ENCODE results near the gene TMEM218. TPM values are rescaled to one million over a fixed set of nuclear protein-coding genes. Genes with fewer than 3 reads are reported as not detected.
A peak's percentile ranks its signal among the peaks of the same experiment; 100 is the strongest.

The TMEM218 gene
- 6.7 TPM for total RNA-seq
- long read RNA-seq = 0 reads

DNA sequence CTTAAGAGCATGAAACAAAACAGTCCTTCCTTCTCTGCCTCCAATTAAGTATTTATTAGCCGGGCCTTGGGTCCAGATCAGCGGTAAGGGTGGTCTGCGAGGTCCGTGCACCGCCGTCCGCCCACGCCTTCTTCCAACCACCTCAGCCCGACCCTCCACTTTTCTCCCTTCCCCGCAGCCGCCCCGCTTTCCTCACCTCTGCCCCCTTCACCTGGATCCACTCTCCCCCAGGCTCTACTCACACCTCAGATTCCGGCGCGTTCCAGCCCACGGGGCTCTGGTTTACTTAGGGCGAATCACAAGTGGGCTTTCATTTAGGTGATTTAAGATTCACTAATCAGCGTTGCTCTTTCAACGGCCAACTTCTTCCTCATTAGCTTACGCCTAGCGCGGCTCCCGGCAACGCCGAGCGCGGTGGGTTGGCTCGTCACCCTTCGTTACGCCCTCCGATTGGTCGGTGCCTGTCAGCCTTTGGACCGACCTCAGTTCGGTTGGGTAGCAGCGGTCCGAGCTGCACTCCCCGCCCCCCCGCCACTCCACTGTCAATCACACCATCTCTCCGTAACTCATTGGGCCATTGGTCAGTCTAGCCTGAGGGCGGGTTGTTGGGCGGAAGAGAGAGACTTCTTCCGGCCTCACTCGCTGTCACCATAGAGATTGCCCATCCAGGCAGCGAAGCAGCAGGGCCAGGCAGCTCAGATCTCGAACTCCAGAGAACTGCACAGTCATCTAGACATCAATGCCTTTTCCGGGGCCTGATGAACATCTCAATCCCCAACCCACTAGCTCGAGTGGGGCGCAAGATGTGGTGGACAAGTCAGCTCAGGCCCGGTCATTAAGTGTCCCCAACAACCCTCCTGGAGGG is at the start of gene TMEM218:
TSS of gene TMEM218 (minus strand) at position 284 of the 865 bp plus-strand sequence. CDS start 9,385 bp downstream, outside the sequence.
- intact Hi-C loops (cut with DNase I) = loop anchor here (10.0 kb wide), 1 partner anchor 313 kb away; no protein-coding TSS in a partner anchor
- ATAC-seq (ENCODE audit: poor library complexity) (peak; percentile 100), DNase-seq (peak; percentile 99)

DNA sequence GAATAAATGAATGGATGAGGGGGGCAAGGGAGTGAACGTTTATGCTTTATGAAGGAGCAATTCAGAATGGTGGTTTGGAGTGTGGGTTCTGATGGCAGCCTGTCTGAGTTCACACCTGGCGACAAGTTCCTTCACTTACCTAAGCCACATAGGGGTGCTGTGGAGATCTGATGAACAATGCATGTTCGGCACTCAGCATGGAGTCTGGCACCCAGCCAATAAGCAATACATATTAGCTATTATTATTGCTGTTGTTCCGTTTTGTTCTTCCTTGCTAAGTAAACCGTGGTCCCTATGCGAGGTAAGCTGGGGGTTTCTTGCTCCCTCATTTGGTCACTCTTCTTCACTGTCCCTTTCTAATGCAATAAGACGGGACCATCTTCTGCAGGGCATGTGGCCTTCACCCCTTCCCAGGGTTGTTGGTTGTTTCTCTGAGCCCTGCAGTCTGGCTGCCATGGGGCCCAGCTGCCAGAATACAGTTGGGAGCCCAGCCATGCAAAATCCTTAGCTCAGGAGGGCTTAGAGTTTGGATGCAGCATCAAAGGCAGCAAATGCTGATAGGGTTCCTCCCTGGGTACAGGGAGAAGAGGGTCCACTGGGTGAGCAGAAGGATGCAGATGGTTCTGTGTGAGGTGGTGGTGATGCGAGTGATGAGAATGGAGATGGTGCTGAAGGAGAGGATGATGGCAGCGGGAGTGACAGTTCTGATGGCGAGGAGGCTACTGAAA is 46.7 kb upstream of the TMEM218 start:
- DNase-seq = no peak

DNA sequence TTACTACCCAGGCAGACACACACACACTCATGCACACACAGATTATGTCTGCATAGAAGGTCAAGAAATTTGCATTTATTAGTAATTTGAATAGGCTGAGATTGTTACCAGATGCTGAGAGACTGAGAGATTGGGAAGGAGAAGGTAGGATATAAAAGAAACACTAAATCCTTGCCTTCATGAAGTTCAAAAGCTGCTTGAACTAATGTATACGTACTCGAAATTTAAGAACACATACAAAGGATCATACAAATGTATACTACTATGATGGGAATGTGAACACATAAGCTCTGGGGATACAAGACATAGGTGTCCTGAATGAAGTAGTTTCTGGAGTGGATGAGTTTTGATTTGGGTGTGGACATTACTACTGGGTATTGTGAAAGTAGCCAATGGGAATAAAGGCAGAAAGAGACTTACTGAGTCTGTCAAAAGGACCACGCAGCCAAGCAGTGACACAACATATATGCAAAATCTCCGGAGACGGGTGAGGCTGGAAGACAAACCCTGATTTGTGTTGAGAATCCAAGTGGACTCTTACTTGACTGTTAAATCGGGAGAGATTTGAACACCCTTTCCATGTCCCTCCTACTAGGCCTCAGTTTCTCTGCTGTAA is 45.8 kb upstream of the TMEM218 start:
- intact Hi-C loops (cut with DNase I) = no loop called here
- no peak for ATAC-seq (ENCODE audit: poor library complexity)
- DNase-seq = no peak

More for the DNA sequence above, 46.7 kb upstream of the TMEM218 start:
- intact Hi-C loops (cut with DNase I) = no loop called here
- ATAC-seq (ENCODE audit: poor library complexity) = no peak

DNA sequence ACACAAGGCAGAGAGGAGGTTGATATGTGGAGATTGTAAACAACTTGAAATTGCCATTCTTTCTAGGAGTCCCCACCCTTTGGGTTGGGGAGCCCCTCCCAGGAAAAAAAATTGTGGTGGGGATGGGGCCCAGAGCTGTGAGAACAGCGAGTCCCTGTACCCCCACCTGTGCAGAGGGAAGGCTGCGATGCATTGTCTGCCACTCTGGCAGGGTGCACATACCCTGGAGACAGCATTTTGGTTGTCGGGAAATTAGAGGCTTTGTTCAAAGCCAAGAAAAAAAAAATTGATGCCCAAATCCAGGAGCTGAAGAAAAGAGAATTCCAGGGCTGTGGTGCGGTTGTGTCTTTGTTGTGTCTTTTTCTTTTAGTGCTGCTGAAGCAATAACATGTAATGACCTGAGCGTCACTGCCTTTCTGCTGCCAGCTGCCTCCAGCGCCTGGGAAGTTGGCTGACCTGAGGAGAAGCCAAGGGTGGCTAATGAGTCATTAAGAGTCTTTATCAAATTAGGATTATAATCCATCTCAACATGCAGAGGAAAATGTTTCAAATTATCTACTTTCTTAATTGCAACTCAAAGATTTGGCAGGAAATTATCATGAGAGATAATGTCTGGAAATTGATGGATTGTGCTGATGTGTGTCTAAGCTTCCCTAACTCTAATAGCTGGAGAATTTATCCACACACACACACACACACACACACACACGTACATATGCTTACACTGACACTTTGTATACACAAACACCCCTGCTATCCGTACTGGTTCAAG is 45.1 kb upstream of the TMEM218 start:
- no peak for DNase-seq
- intact Hi-C loops (cut with DNase I) = no loop called here
- ATAC-seq (ENCODE audit: poor library complexity) = no peak

DNA sequence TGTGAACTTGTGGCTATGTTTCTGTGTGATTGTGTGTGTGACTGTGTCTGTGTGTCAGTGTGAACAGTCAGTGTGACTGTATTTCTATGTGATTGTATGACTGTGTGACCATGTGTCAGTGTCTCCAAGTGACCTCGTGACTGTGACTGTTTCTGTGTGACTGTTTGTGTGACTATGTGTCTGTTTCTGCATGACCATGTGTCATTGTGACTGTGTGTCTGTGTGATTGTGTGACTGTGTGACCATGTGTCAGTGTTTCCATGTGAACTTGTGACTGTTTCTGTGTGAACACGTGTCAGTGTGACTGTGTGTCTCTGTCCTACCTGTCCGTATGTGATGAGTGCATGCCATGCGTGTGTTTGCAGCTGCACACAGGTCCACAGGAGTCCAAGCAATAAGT is 44.3 kb upstream of the TMEM218 start:
- DNase-seq (no peak), ATAC-seq (ENCODE audit: poor library complexity) (no peak)
- intact Hi-C loops (cut with DNase I) = no loop called here

DNA sequence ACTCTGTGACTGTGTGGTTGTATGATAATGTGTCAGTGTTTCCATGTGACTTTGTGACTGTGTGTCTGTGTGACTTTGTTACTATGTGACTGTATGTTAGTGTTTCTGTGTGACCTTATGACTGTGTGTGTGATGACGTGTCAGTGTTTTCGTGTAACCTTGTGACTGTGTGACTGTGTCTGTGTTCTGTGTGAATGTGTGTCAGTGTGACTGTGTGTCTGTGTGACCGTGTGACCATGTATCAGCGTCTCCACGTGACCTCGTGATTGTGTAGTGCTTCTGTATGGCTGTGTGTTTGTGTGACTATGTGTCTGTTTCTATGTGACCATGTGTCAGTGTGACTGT is 43.6 kb upstream of the TMEM218 start:
- intact Hi-C loops (cut with DNase I) = no loop called here
- no peak for DNase-seq
- ATAC-seq (ENCODE audit: poor library complexity) = no peak

DNA sequence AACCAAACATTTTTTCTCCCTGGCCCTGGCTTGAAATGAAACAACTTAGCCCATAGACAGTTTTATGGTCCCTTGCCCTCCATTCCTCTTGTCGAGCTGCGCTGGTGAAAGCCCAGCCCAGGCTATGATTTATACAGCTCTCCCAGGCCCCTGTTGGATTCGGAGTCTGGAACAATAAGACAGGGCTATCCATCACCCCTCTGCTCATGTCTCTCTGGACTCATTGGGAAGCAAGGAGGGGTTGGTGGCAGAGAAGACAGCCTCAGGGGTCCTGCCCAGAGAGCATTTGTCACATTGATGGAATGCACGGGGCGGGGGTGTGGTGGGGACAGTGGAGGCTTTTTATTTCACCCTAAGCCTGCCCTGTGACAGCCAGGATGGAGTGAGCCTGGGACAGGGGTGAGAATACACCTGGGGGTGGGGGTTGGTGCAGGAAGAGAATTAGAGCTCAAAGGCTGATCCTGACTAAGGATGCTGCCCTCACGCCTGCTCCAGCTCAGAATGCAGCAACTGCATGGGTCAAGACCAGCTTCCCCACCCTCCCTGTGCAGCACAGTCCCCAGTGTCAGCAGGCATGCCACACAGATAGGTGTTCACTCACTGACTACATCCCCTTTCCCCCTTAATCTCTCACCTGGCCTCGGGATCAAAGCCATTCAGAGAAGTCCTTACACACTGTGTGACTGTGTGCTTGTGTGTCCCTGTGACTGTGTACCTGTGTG is 43.1 kb upstream of the TMEM218 start:
- intact Hi-C loops (cut with DNase I) = no loop called here
- ATAC-seq (ENCODE audit: poor library complexity) (no peak), DNase-seq (no peak)

DNA sequence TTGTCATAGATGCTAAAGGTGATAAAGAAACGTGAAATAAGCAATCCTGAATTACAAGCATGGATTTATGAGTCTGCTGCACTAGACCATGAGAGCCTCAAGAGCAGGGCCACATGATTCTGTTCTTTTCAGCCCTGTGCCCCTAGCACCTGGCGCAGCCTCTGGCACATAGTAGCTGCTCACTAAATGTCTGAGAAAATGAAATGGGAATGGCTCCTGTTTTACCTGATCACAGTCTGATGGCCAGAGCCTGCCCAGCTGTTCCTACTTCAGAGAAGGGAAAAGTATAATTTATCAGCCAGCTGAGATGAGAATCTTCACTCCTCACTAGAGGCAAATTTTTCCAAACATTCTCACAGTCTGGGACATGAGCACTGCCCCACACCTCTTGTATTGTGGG is 42.4 kb upstream of the TMEM218 start:
- intact Hi-C loops (cut with DNase I) = no loop called here
- DNase-seq (no peak), ATAC-seq (ENCODE audit: poor library complexity) (no peak)

DNA sequence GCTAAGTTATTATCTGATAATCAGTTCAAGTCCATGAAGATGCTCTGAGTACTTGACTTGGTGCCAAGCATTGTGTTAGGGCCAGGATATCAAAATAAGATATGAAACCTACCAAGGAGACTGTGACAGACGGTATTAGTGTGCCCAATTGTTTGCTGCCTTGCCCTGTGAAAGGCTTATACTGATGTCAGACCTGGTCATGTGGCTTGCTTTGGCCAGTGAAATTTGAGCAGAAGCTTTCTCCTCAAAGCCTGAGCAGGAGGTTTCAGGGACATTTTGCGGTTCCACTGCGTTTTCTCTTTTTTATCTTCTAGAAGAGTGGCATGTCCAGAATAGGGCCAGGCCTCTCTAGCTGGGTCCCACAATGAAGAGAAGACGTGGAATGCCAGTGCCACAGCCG is 37.3 kb upstream of the TMEM218 start:
- ATAC-seq (ENCODE audit: poor library complexity) (no peak), DNase-seq (no peak)
- intact Hi-C loops (cut with DNase I) = no loop called here

DNA sequence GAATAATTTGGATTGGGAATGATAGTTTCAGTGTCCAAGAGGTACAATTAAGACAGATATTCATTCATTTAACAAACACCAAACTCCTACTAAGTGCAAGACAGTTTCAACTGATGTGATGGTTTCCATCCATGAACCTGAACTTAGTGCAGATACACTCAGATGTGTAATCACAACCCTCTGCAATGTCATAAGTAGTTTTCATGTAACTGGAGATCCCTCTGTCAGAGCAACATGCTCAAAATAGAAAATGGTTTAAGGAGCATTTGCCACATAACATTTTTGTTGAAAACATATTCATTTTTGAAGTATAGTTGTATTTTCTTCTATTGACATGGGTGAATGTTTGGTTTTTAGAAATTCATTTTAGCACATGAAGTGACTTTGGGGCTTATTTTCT is 36.6 kb upstream of the TMEM218 start:
- intact Hi-C loops (cut with DNase I) = no loop called here
- no peak for ATAC-seq (ENCODE audit: poor library complexity)
- no peak for DNase-seq

DNA sequence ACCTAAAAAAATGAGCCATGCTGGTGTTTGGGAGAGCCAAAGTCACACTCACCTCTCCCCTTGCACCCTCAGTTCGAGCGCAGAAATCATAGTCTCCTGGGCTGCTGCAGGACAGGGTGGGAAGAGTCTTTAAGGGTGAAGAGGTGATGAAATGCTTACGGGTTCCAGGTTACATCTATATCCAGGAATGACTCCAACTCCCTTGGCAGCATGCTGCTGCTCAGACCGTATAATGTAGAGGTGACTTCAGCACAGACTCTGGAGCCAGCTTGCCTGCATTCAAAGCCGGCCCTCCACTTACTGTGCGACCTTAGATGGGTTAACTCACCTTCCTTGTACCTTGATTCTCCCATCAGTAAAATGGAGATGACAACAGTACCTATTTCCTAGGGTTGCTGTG is 35.9 kb upstream of the TMEM218 start:
- DNase-seq (no peak), ATAC-seq (ENCODE audit: poor library complexity) (no peak)
- intact Hi-C loops (cut with DNase I) = no loop called here

DNA sequence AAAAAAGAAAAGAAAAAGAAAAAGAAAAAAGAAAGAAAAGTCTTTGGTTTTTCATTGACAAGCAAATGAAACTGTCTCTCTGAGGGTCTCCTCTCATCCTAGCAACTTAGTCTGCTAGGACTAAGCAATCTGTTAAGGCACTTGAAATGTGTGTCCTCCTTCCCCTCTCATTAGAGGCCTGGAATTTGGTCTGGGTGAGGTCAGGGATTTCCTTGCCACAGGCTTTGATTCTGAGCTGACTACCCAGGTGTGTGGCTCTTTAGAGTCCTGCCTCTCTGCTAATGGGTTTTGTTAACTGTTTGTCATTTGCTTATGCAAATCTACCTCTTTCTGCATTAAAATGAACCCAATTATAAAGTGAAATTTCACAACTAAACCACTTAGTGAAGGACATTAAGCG is 34.8 kb upstream of the TMEM218 start:
- intact Hi-C loops (cut with DNase I) = no loop called here
- ATAC-seq (ENCODE audit: poor library complexity) (no peak), DNase-seq (no peak)

DNA sequence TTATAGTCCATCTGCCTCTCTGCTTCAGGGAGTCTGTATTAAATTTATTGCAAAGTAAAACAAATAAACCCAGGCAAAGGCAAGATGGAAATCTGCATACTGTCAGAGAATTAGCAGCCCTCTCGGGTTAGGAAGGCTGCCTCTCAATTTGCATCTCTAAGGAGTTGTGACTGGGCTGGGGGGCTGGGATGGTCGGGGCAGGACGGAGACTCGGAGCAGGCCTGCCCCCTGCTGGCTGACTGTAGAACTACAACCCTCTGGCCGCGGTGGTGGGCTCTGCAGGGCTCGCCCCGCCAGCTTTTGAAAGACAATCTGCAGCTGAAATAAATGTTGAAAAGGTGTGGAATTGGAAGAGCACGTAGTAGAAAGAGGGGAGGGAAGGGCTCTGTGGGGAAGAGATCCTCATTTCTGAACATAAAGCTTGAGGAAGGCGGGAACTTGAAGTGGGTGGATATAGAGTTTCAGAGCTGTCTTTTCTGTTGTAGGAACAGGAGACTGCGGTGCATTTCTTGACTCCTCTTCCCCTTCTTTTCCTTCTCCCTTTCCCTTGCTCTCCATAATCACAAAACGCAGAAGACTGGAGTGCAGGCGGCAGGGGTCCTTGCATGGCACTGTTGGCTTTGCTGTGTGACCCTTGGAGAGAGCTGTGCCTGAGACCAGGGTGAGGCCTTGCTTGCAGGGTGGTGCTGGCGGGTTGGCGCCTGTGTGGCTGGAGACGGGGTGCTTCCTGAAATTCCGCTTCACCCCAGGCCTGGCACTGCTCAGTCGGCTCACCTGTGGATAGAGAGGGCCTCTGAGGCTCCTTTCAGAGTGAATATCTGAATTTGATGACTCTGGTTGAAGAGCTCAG is 30.5 kb upstream of the TMEM218 start:
- peak; percentile 64 for DNase-seq
- intact Hi-C loops (cut with DNase I) = loop anchor here (5.0 kb wide), 1 partner anchor 180 kb away; no protein-coding TSS in a partner anchor
- ATAC-seq (ENCODE audit: poor library complexity) = peak; percentile 65

DNA sequence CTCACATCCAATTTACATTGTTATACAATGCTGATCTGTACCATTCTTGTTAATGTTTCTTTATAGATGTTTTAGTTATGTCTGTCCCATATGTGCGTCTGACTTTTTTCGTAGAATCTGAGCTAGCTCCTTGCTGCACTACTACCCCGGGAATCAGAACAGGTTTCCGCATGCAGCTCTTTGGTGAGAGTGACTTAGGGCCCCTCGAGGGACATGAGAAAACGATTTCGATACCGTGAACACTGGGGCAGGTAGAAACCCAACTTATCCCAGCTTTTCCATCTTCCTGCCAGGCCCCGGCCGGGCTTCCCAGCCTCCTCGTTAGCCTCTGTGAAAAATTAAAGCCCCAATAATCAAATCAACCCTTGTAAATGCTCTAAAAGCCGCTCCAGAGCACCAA is 29.8 kb upstream of the TMEM218 start:
- no peak for DNase-seq
- intact Hi-C loops (cut with DNase I) = loop anchor here (5.0 kb wide), 1 partner anchor 179 kb away; no protein-coding TSS in a partner anchor
- no peak for ATAC-seq (ENCODE audit: poor library complexity)

DNA sequence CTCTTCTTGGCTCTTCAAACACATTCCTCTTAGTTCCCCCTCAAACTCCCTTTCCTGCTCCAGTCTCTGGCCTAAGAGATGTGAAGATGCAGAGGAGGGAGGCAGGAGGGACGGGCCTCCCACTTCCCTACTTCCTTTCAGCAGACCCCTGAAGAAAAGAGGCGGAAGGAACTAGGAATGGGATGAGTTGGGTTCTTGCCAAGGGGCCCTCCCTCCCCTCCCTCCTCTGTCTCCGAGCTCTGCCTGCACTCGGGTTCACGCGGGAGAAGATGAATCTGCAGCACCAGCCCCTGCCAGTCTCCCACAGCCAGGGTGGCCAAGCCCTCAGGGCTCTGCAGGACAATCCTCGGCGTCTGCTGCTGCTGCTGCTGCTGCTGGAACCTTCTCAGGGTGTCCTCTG is 28.8 kb upstream of the TMEM218 start:
- no peak for DNase-seq
- ATAC-seq (ENCODE audit: poor library complexity) = no peak
- intact Hi-C loops (cut with DNase I) = loop anchor here (5.0 kb wide), 1 partner anchor 178 kb away; no protein-coding TSS in a partner anchor

DNA sequence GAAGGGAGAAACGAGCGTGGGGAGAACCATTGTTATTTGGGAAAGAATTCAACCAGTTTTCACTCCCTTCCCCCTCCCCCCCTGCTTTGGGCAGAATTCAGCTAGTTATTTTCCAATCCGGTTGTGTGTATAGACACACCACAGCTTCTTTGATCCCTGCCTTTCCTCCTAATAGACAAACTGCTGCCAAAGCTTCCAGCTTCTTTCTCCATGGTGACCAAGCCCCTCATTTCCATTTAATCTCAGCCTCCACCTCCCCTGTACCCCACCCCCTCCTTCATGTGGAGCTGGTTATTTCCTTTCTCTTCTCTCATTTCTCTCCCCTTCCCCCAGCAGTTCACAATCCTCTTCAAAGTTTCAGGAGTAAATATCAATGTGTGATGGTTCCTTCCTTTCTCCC is 28.4 kb upstream of the TMEM218 start:
- no peak for DNase-seq
- ATAC-seq (ENCODE audit: poor library complexity) = no peak
- intact Hi-C loops (cut with DNase I) = loop anchor here (5.0 kb wide), 1 partner anchor 177 kb away; no protein-coding TSS in a partner anchor

DNA sequence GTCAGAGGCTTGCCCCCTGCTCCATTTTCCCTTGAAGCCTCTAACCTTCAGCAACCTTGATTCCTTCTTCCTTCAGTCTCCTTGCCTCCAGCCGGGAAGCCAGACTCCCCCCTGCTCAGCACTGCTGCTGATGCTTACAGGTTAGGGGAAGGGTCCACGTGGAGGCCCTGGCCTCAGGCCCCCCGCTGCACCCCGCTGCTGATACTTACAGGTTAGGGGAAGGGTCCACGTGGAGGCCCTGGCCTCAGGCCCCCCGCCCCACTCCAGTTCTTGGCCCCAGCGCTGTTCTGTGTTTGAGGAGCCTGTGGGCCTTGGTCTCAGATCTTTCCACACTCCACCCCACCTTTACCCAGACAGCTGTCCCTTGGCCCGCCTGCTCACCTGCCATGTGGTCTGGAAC is 27.5 kb upstream of the TMEM218 start:
- intact Hi-C loops (cut with DNase I) = no loop called here
- DNase-seq (no peak), ATAC-seq (ENCODE audit: poor library complexity) (no peak)
